ENCODE measurements around the gene TMEM132D.

Gene TMEM132D

DNA sequence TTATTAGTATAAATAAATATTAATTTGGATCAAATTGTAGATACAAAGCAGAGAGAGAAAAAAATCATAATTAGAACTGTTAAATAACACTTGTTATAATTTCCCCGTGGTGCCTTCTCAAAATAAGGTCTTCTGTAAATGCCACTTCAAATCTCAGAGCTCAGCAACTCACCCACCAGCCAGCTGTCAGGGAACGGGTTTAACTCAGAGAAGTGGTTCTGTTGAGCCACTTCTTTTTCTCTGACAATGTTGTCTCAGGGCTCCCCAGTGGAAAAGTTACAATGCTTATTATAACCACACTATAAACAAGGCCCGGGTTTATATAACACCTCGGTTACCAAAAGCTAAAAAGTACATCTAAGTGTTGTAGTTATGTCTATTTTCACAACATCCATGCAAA lies 598.0 kb downstream of the TMEM132D start:
- no peaks in the 10 kb centered on the region for H3K79me2 ChIP-seq (ENCODE audit: insufficient read depth, low read length)
- TF ChIP-seq, protein P1, sequence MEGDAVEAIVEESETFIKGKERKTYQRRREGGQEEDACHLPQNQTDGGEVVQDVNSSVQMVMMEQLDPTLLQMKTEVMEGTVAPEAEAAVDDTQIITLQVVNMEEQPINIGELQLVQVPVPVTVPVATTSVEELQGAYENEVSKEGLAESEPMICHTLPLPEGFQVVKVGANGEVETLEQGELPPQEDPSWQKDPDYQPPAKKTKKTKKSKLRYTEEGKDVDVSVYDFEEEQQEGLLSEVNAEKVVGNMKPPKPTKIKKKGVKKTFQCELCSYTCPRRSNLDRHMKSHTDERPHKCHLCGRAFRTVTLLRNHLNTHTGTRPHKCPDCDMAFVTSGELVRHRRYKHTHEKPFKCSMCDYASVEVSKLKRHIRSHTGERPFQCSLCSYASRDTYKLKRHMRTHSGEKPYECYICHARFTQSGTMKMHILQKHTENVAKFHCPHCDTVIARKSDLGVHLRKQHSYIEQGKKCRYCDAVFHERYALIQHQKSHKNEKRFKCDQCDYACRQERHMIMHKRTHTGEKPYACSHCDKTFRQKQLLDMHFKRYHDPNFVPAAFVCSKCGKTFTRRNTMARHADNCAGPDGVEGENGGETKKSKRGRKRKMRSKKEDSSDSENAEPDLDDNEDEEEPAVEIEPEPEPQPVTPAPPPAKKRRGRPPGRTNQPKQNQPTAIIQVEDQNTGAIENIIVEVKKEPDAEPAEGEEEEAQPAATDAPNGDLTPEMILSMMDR (IDR thresholded peaks at IDR 0.05; ENCODE audit: insufficient read depth, low read length, poor library complexity, severe bottlenecking), result no peak
- no peak for TF ChIP-seq EZH2phosphoT487 (conservative IDR thresholded peaks at IDR 0.05; ENCODE audit: low read length)
- H3K9me3 ChIP-seq (ENCODE audit: insufficient read depth, low read length), result no peaks in the 10 kb centered on the region
- H3K36me3 ChIP-seq (ENCODE audit: low read length), result no peaks in the 10 kb centered on the region
- no peak overlapping the region for H3K9ac ChIP-seq (ENCODE audit: low read length)
- H3K27me3 ChIP-seq (ENCODE audit: low read length), result no peaks in the 10 kb centered on the region
- H3K9me2 ChIP-seq (replicated peaks; ENCODE audit: insufficient read depth, low read length), result no peaks in the 10 kb centered on the region
- no peak overlapping the region for H3K4me3 ChIP-seq (ENCODE audit: insufficient read depth, low read length, poor library complexity, severe bottlenecking)
- H4K20me1 ChIP-seq (ENCODE audit: low read depth, low read length), result no peaks in the 10 kb centered on the region
- no peak overlapping the region for H3K4me2 ChIP-seq (ENCODE audit: low read depth, low read length, poor library complexity, severe bottlenecking)
- H3K27ac ChIP-seq (ENCODE audit: low read depth, low read length), result no peak overlapping the region
- H2AFZ ChIP-seq (ENCODE audit: low read depth, low read length, severe bottlenecking), result no peak overlapping the region
- H3F3A ChIP-seq (ENCODE audit: insufficient read depth), result no peaks in the 10 kb centered on the region

GRCh38 chr12:129304529-129304928 lies 599.3 kb downstream of the TMEM132D start:
- Histone ChIP-seq H3K9ac (ENCODE audit: low read length) (no peak overlapping the region), H3F3A (ENCODE audit: insufficient read depth) (no peaks in the 10 kb centered on the region), H3K4me2 (ENCODE audit: low read depth, low read length, poor library complexity, severe bottlenecking) (no peak overlapping the region), H3K9me3 (ENCODE audit: insufficient read depth, low read length) (no peaks in the 10 kb centered on the region), H3K27ac (ENCODE audit: low read depth, low read length) (no peak overlapping the region), H4K20me1 (ENCODE audit: low read depth, low read length) (no peaks in the 10 kb centered on the region), H3K4me3 (ENCODE audit: insufficient read depth, low read length, poor library complexity, severe bottlenecking) (no peak overlapping the region), H2AFZ (ENCODE audit: low read depth, low read length, severe bottlenecking) (no peak overlapping the region), H3K27me3 (ENCODE audit: low read length) (no peaks in the 10 kb centered on the region), H3K79me2 (ENCODE audit: insufficient read depth, low read length) (no peaks in the 10 kb centered on the region), H3K9me2 (replicated peaks; ENCODE audit: insufficient read depth, low read length) (no peaks in the 10 kb centered on the region), H3K36me3 (ENCODE audit: low read length) (no peaks in the 10 kb centered on the region)
- TF ChIP-seq, protein P1 (IDR thresholded peaks at IDR 0.05; ENCODE audit: insufficient read depth, low read length, poor library complexity, severe bottlenecking), result no peak
- TF ChIP-seq EZH2phosphoT487 (conservative IDR thresholded peaks at IDR 0.05; ENCODE audit: low read length), result no peak

DNA sequence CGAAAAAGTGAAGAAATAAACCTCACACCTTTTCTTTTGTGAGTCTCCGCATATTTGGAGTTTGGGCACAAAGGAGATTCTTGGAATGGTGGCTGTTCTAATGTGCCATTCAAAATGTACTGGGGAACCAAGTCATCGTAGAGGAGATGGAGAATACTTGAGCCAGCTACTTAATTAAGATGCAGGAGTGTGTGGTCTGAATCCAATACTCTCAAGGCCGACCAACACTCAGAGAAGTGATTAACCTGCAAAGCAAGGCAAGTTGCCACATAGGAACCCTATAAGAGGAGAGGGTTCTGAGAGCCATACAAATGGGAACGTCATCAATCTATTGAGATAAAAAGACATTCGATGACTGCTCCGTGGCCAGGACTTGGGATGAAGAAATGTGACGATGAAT lies 603.8 kb downstream of the TMEM132D start:
- H3K9ac ChIP-seq (ENCODE audit: low read length), result no peak overlapping the region
- no peaks in the 10 kb centered on the region for H3K79me2 ChIP-seq (ENCODE audit: insufficient read depth, low read length)
- H3K27ac ChIP-seq (ENCODE audit: low read depth, low read length), result no peak overlapping the region
- no peak overlapping the region for H3K4me3 ChIP-seq (ENCODE audit: insufficient read depth, low read length, poor library complexity, severe bottlenecking)
- no peaks in the 10 kb centered on the region for H4K20me1 ChIP-seq (ENCODE audit: low read depth, low read length)
- no peaks in the 10 kb centered on the region for H3K9me2 ChIP-seq (replicated peaks; ENCODE audit: insufficient read depth, low read length)
- H3K36me3 ChIP-seq (ENCODE audit: low read length), result no peaks in the 10 kb centered on the region
- H3F3A ChIP-seq (ENCODE audit: insufficient read depth), result no peaks in the 10 kb centered on the region
- no peak overlapping the region for H2AFZ ChIP-seq (ENCODE audit: low read depth, low read length, severe bottlenecking)
- no peaks in the 10 kb centered on the region for H3K9me3 ChIP-seq (ENCODE audit: insufficient read depth, low read length)
- H3K4me2 ChIP-seq (ENCODE audit: low read depth, low read length, poor library complexity, severe bottlenecking), result no peak overlapping the region
- TF ChIP-seq EZH2phosphoT487 (conservative IDR thresholded peaks at IDR 0.05; ENCODE audit: low read length), result no peak
- TF ChIP-seq, protein P1 (IDR thresholded peaks at IDR 0.05; ENCODE audit: insufficient read depth, low read length, poor library complexity, severe bottlenecking), result no peak
- H3K27me3 ChIP-seq (ENCODE audit: low read length), result no peaks in the 10 kb centered on the region

Data from SU-DHL-6 (cell line).